ACHN (cell line): ENCODE data around the gene AASDHPPT.
A peak's percentile ranks its signal among the peaks of the same experiment; 100 is the strongest.

Source experiments
- DNase-seq: peaks from one replicate; pipeline ENCODE4 v3.0.0-alpha.2; 2015
- in situ Hi-C: cut with HindIII; loops from 2 replicates; pipeline ENCODE4 v1.10.0; 2017; ENCODE audit warnings: low sequenced_read_pairs, low pct_ligation_motif_present, low pct_unique_long_range_greater_than_20kb

Gene AASDHPPT

GRCh38 chr11:106076919-106077608 lies 398 bp upstream of the AASDHPPT start, which contains the start of gene KBTBD3:
KBTBD3 (minus strand) TSS chr11:106077347; CDS start chr11:106059097, 18,250 bp downstream.
- in situ Hi-C loops, result no loop called here
- peak; percentile 98 for DNase-seq

DNA sequence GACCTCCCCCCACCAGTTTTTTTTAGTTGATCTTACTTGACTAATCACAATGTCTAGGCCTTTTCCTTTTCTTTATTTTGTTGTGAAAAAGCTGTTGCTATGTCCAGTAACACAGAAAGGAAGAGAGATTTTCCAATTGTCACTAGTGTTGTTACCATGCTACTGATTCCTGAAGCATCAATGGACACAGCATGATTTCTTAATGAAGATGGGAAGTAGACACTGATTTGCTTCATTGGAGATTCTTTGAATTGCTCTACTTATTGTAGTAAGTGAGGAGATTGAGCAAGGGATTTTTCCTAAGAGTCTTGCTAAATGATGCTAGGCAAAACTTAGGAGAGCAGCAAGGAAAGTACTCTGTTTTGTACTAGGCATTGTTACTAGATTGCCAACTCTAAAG lies 4.6 kb downstream of the AASDHPPT start:
- in situ Hi-C loops, result no loop called here
- DNase-seq, result no peak

GRCh38 chr11:106086135-106086534 lies 8.7 kb downstream of the AASDHPPT start:
- in situ Hi-C loops, result no loop called here
- no peak for DNase-seq

DNA sequence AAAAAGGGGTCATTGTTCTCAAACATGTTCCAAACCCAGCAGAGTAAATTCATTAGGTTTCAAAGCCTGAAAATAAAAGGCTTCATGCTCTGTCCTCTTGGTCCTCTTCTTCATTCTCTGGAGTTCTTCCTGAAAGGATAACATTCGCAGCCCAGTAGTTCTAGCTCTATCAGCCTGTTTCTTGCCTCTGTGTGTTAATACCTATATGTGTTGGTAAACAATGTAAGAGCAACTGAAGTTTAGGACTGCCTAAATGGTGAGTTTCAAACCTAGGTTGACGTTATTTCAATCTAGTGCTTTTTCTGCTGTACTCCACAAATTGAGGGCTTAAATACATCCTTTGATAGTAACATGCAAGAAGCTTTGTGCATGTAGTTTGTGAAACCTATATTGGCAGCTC lies 9.4 kb downstream of the AASDHPPT start:
- in situ Hi-C loops, result no loop called here
- no peak for DNase-seq

DNA sequence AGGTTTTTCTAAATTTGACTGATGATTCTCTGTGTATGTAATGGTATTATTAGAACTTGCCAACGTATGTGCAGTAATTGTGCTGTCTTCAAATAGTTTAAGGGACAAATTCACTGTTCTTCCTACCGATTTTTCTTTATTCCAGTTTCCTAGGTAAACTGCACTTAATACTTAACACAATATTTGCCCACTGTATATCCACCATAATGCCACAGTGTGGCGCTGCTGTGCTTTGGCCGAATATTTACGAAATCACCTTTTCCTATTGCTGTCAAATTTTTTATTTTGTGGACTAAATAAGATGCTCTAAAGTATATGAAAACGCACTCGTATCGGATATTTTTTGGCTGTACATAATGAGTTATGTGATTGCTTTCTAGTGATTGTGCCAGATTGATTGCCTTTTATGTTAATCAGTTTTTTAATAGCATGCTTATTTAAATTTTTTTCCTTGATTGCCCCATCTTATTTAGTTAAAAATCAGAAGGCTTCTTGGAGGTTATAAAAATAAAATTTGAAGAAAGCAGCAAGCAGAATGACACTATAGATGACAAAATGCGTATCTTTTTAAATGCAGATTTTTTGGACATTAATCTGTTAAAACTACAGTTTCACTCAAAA lies 10.5 kb downstream of the AASDHPPT start:
- in situ Hi-C loops, result no loop called here
- DNase-seq, result peak; percentile 61

DNA sequence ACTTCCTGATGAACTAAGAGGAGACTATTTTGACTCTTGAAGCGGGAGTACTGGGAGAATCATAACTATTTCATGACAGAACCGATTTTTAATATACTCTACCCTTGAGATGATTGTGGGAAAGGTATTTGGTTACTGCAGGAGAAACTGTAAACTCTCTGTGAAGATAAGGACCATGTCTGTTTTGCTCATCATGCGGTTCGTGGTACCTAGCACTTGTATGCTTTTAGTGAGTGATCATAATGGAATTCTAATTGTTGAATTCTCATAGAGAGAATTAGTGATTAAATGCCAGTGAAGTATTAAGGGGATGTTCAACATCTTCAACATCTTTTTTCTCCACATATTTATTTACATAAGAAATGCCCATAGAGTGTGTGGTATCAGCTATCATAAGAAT lies 11.4 kb downstream of the AASDHPPT start:
- in situ Hi-C loops, result no loop called here
- DNase-seq, result no peak

DNA sequence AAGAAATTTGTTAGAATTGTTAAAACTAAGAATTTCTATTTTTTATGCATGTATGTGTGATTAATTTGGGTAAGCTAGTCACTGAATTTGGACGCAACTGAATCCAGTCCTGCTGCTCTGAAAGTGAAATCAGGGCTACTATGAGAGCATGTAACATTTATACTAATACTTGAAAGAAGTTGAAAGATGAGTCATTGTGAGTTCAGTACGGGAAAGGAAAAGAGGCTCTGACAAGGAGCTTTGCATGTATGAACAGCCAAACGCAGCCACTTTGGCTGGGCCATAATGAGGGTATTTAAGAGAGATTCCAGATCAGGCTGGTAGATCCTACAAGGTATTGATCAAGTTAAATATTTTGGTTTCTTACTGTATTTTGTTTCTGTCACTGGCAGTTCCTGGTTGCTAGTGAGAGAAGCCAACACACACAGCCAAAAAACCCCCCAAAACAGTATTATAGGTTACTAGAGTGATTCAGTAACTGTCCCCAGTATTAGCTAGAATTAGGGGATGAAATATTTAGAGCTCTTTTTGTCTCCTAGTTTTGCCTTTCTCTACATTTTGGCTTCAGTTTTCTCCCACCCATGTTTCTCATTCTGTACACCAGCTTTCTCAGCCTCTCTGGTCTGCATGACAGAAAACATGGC lies 14.1 kb downstream of the AASDHPPT start:
- peak; percentile 76 for DNase-seq
- in situ Hi-C loops, result no loop called here

DNA sequence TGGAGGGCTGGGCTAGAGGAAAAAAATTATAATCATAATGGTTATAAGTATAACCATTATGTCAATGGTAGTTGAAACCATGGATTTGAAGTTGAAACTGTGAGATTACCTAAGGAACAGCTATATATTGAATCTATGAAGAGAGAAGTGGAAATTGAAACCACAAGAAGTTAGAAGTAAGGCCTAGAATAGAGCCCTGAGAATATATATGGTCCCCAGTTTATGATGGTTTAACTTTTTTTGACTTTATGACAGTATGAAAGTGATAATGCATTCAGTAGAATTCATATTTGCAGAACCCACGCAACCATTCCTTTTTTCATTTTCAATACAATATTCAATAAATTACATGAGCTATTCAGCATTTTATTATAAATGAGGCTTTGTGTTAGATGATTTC lies 15.0 kb downstream of the AASDHPPT start:
- no peak for DNase-seq
- in situ Hi-C loops, result no loop called here

- in situ Hi-C loops, result no loop called here
- no peak for DNase-seq
These were observed 21.6 kb downstream of the AASDHPPT start for GRCh38 chr11:106098893-106099553.

- in situ Hi-C loops, result no loop called here
- DNase-seq, result no peak
These were observed 23.9 kb downstream of the AASDHPPT start for GRCh38 chr11:106101370-106101769.

DNA sequence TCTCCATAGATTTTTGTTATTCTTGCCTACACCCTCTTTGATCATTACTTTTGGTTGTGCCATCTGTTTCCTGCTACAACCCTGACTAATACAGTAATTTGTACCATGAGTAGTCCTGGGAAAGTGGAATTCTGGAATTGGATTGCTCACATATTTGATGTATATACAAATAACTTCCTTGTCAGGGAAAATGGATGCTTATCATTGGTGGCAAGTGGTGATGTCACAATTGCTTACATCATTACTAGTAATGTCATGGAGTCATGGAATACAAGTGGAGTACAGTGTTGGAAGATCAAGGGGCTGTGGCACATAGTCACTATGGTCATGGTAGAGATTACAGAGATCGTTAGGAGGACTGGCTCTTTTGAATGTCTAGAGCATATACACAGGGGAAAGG lies 24.4 kb downstream of the AASDHPPT start:
- DNase-seq, result no peak
- in situ Hi-C loops, result no loop called here

DNA sequence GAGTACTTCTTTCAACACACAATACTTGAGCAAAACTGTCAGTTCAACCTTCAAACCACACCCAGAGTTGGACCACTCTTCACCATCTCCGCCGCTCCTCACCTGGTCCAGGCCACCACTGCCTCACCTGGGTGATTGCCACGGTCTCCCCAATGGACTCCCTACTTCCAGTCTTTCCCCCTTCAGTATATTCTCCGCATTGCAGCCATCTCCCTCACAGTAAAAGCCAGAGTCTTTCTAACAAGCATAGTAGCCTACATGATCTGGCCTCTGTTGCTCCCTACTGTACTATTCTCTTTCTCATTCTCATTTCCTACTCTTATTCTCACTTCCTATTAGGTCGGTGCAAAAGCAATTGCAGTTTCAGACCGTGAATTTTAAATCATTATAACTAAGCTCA lies 28.5 kb downstream of the AASDHPPT start:
- in situ Hi-C loops, result no loop called here
- DNase-seq, result no peak

GRCh38 chr11:106121570-106122320 lies 44.3 kb downstream of the AASDHPPT start:
- in situ Hi-C loops, result no loop called here
- DNase-seq, result no peak

DNA sequence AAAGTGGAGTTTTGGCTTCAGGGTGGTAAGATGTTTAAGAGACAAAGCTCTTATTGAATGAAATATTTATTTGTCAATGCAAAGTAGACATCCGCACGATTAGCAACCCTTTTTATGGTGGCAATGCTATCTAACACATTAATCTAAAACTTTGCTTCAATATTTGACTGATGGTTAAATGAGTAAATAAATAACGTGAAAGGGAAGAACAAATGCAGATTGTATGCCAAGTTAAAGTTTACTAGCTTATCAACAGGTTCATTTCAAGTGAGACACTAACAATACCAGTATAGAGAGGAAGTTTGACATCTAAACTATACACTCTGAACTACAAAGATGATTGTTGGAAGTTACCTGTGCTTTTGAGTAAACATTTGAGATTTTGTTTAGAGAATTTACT lies 50.1 kb downstream of the AASDHPPT start:
- no peak for DNase-seq
- in situ Hi-C loops, result no loop called here

- no peak for DNase-seq
- in situ Hi-C loops, result no loop called here
These were observed 51.3 kb downstream of the AASDHPPT start for GRCh38 chr11:106128740-106129139.

DNA sequence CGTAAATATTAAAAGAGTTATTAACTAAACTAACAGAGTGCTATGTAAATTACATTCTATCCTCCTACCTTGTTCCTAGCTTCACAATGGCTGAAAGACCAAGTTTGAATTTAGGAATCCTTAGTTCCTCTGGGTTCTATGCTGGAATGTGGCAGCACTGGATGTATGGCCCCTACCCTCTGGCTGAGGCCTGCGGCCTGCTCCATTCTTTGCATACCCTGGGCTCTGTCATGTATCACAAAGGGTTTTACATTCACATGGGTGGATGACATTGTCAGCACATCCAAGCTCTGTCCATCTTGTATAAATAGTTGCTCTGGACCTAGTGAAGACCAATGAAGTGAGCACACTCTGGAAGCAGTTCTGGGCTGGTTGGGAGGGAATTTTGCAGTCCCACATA lies 54.5 kb downstream of the AASDHPPT start:
- in situ Hi-C loops, result no loop called here
- DNase-seq, result no peak

DNA sequence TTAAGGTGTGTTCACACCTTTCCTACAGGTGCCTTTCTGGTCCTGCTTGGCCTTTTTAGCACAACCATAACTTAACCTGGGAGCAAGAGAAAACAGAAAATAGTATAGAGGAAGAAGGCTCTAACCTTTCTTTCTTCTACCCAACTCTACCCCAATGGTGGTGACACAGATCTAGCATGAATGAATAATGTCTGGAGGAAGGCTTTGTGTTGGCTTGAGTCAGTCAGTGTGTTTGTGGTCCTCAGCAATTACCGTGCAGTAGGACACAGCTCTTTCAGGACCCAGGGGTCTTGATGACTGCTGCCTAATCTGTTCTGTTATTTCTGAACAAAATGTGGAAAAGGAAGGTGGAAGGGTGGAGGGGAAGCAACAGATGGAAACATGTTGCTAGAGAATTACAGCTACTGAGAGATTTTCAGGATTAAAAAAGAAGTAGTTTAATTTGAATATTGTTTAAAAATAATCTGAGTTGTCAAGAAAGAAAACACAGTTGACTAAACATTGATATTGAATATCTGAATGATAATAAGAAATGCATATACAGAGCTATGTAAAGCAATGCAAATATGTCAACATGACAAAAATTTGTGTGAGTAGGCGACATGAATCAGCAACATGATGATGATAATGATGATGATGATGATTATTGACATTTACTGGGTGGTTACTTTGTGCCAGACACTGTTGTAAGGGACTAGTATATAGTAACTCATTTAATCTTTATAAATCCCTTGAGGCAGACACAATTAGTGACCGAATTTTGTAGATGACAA lies 55.3 kb downstream of the AASDHPPT start:
- no peak for DNase-seq
- in situ Hi-C loops, result no loop called here

- no peak for DNase-seq
- in situ Hi-C loops, result no loop called here
These were observed 56.1 kb downstream of the AASDHPPT start for GRCh38 chr11:106133529-106133928.
